Right lobe of liver (tissue), 6 donors: ENCODE measurements around the gene MACROD2. TPM values are rescaled to one million over a fixed set of nuclear protein-coding genes. Genes with fewer than 3 reads are reported as not detected.

Experiments used
- ATAC-seq, 4 donors: fragments of 200-7000 bp; cut with Tn5 transposase; one replicate each; pipeline ENCODE4 v1.9.1; 2020; ENCODE audit warnings: mild to moderate bottlenecking in 4 of 4, moderate library complexity in 4 of 4
- DNase-seq, 3 donors: peaks; one replicate each; pipeline ENCODE4 v3.0.0-alpha.2; 2020
- H3K27ac ChIP-seq, 3 donors: fragments of 200-600 bp; one replicate each; pipeline ENCODE4 v1.8.0; 2022
- H3K27me3 ChIP-seq, 2 donors: fragments of 200-600 bp; one replicate each; pipeline ENCODE4 v1.8.0; 2022
- H3K36me3 ChIP-seq, 4 donors: fragments of 200-600 bp; sonication (generic) in 1 of 4; one replicate each; pipeline versions ENCODE4 v1.5.1 to v1.8.0; 2017 to 2022; ENCODE audit warnings: control low read depth in 1 of 4
- H3K4me1 ChIP-seq, 4 donors: fragments of 200-600 bp; sonication (generic) in 1 of 4; one replicate each; pipeline versions ENCODE4 v1.5.1 to v1.8.0; 2017 to 2022; ENCODE audit warnings: control low read depth in 1 of 4
- H3K4me3 ChIP-seq, 3 donors: fragments of 200-600 bp; one replicate each; pipeline ENCODE4 v1.8.0; 2022
- H3K9me3 ChIP-seq, 4 donors: fragments of 200-600 bp; sonication (generic) in 1 of 4; one replicate each; pipeline versions ENCODE4 v1.5.1 to v1.8.0; 2017 to 2022; ENCODE audit warnings: control low read depth in 1 of 4
- POLR2A ChIP-seq: fragments of 450-650 bp; IDR thresholded peaks from one replicate; pipeline ENCODE4 v1.6.1; 2017; ENCODE audit warnings: antibody characterized with exemption, mild to moderate bottlenecking
- WGBS: methylation state at CpG from one replicate; pipeline ENCODE4 v1.1.6; 2018; ENCODE audit warnings: low coverage, low lambda C conversion rate; ENCODE audit not compliant: insufficient coverage; ENCODE audit errors: missing lambda C conversion rate; 5-methylcytosine and 5-hydroxymethylcytosine counted together
- intact Hi-C, 2 donors: fragments of 100-400 bp; cut with DNase I; formaldehyde crosslinking; loops; one replicate each; pipeline versions ENCODE4 v1.11.2 to v1.14.1; 2022
- total RNA-seq, 6 experiments: library from RNA; depleted of rRNA in 2 of 6; stranded (reverse); fragments of >200 nt in 2 of 6; fragmentation: NEBNext Ultra II Directional in 3 of 6; extraction: Animal tissue kit (Norgen Biotek cat#: 25700) in 3 of 6; gene quantifications; one replicate each; pipeline versions ENCODE4 v1.1.0 to v1.2.4, GENCODE V29; 2016 to 2023
- TF ChIP-seq, protein P1 (sequence below), 4 donors: fragments of 200-600 bp in 3 of 4; fragments of 450-650 bp in 1 of 4; IDR thresholded peaks; one replicate each; pipeline versions ENCODE4 v1.5.1 to v1.8.0; 2016 to 2022; ENCODE audit warnings: antibody characterized with exemption in 4 of 4, mild to moderate bottlenecking in 2 of 4
- donor health status: DM: no; HTN: yes; CAD: no.
- donor health status: DM: no; HTN: no; CAD: no.
- donor health status: DM: no; HTN: no; CAD: no.
- donor health status: DM: no; HTN: yes; CAD: no.
- donor health status: DM: no; HTN: yes; CAD: no.

The MACROD2 gene
- total RNA-seq, 6 experiments from 2014 or later: 1.2 to 5.5 (median 3.3) TPM

GRCh38 chr20:14897608-14898007 is 902.3 kb downstream of the MACROD2 start:
- 89% methylated on average over 1 of the region's 1 CpG for WGBS
- TF ChIP-seq POLR2A: no peak
- TF ChIP-seq, protein P1, sequence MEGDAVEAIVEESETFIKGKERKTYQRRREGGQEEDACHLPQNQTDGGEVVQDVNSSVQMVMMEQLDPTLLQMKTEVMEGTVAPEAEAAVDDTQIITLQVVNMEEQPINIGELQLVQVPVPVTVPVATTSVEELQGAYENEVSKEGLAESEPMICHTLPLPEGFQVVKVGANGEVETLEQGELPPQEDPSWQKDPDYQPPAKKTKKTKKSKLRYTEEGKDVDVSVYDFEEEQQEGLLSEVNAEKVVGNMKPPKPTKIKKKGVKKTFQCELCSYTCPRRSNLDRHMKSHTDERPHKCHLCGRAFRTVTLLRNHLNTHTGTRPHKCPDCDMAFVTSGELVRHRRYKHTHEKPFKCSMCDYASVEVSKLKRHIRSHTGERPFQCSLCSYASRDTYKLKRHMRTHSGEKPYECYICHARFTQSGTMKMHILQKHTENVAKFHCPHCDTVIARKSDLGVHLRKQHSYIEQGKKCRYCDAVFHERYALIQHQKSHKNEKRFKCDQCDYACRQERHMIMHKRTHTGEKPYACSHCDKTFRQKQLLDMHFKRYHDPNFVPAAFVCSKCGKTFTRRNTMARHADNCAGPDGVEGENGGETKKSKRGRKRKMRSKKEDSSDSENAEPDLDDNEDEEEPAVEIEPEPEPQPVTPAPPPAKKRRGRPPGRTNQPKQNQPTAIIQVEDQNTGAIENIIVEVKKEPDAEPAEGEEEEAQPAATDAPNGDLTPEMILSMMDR (IDR thresholded peaks at IDR 0.05): no peak

DNA sequence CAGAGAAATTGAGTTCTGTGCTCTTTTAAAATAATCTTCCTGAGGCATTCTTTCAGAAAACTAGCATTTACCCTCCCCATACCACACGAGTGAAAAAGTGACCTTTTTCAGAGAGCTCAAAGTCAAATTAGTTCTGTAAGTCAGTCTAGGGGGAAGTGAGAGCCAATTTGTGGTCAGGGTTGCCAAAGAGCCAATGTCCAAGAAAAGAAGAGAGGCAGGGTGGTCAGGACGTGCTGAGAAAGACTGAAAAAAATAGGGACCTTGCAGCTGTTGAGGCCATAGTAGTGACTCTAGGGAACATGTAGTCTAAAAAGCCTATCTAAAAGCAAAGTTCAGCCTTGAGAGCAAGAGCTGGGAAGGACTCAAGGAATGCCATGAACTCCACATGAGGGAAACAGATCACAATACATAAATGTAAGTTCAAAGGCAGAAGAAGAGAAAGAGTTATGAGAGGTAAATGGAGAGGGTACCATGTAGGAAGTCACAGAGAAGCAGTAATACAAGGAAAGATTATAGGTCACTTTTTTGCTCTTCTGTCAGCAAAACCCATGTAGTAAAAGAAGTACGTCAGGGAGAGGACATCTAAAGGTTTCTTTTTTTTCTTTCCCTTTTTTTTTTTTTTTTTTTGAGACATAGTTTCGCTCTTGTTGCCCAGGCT is 907.2 kb downstream of the MACROD2 start:
- 62% methylated on average over 4 of the region's 4 CpGs for WGBS
- intact Hi-C loops: no loop called here
- H3K36me3 ChIP-seq: no peaks in the 10 kb centered on the region
- ATAC-seq (no peak), DNase-seq (no peak)
- TF ChIP-seq, protein P1 (IDR thresholded peaks at IDR 0.05): no peak
- H3K27ac ChIP-seq: no peak overlapping the region
- no peaks in the 10 kb centered on the region for H3K4me1 ChIP-seq
- no peaks in the 10 kb centered on the region for H3K27me3 ChIP-seq
- H3K4me3 ChIP-seq: no peak overlapping the region
- no peaks in the 10 kb centered on the region for H3K9me3 ChIP-seq

More at GRCh38 chr20:14897608-14898007, 902.3 kb downstream of the MACROD2 start:
- no peak for ATAC-seq
- no peaks in the 10 kb centered on the region for H3K4me1 ChIP-seq
- H3K27me3 ChIP-seq: no peaks in the 10 kb centered on the region
- intact Hi-C loops: no loop called here
- H3K4me3 ChIP-seq: no peak overlapping the region
- no peaks in the 10 kb centered on the region for H3K36me3 ChIP-seq
- no peak for DNase-seq
- no peak overlapping the region for H3K27ac ChIP-seq
- H3K9me3 ChIP-seq: no peaks in the 10 kb centered on the region

- intact Hi-C loops: no loop called here
- H3K9me3 ChIP-seq: no peaks in the 10 kb centered on the region
- H3K4me1 ChIP-seq: no peaks in the 10 kb centered on the region
- H3K27ac ChIP-seq: no peak overlapping the region
- DNase-seq (no peak), ATAC-seq (no peak)
- no peak overlapping the region for H3K4me3 ChIP-seq
- H3K27me3 ChIP-seq: no peaks in the 10 kb centered on the region
- H3K36me3 ChIP-seq: no peaks in the 10 kb centered on the region
- 81% methylated on average over 2 of the region's 2 CpGs for WGBS
- TF ChIP-seq POLR2A: no peak
- TF ChIP-seq, protein P1 (IDR thresholded peaks at IDR 0.05): no peak
Measured at GRCh38 chr20:14906908-14907434, 911.7 kb downstream of the MACROD2 start.

- no peak for TF ChIP-seq POLR2A
- TF ChIP-seq, protein P1 (IDR thresholded peaks at IDR 0.05): no peak
- no peaks in the 10 kb centered on the region for H3K36me3 ChIP-seq
- intact Hi-C loops: no loop called here
- DNase-seq (no peak), ATAC-seq (no peak)
- no peaks in the 10 kb centered on the region for H3K27me3 ChIP-seq
- no peaks in the 10 kb centered on the region for H3K9me3 ChIP-seq
- H3K27ac ChIP-seq: no peak overlapping the region
- H3K4me3 ChIP-seq: no peak overlapping the region
- no peaks in the 10 kb centered on the region for H3K4me1 ChIP-seq
- 92% methylated on average over 2 of the region's 2 CpGs for WGBS
Measured at GRCh38 chr20:14910126-14910525, 914.8 kb downstream of the MACROD2 start.
